K562 (cell line): Measurements from ENCODE around the gene LIPE. TPM values are rescaled to one million over a fixed set of nuclear protein-coding genes. Genes with fewer than 3 reads are reported as not detected.
A peak's percentile ranks its signal among the peaks of the same experiment; 100 is the strongest.

Experiments
- ATAC-seq: fragments of 200-7000 bp; cut with Tn5 transposase; 3 replicates; pipeline ENCODE4 v1.9.1; 2020; ENCODE audit warnings: moderate library complexity
- BruUV-seq: library from RNA; stranded (reverse); fragments of 400-500 nt; replicated peaks from 2 replicates; lab custom pipeline; 2021; lab: Mats Ljungman, UMichigan
- CTCF ChIA-PET: fragments of 300-600 bp; formaldehyde crosslinking; extraction: SDS; loops from one replicate; lab custom pipeline; 2021; ENCODE audit warnings: low intra/inter-chr PET ratio; lab: Yijun Ruan, JAX
- POLR2A ChIA-PET: fragments of 300-600, 350-650 bp; sonication (Branson Sonifier 250); formaldehyde crosslinking; extraction: SDS; loops from one replicate; lab custom pipeline; 2021; ENCODE audit warnings: antibody characterized with exemption, inconsistent platforms; lab: Yijun Ruan, JAX
- DNase-seq, 4 experiments: peaks; one replicate each; pipeline versions ENCODE4 v3.0.0 to v3.0.0-alpha.2; 2011 to 2018; ENCODE audit warnings: low spot score in 3 of 4, mixed read lengths in 3 of 4; ENCODE audit errors: extremely low read depth in 1 of 4
- FAIRE-seq: peaks from 2 replicates; lab custom pipeline; 2011; peaks lifted over from hg19 to GRCh38; lab: Jason Lieb, UNC
- H2AFZ ChIP-seq: 2 replicates; pipeline ENCODE4 v1.6.0; 2011; ENCODE audit warnings: low read depth, low read length, control low read depth, inconsistent platforms
- H3K27ac ChIP-seq: fragments of 200-600 bp; 3 replicates; pipeline ENCODE4 v1.8.0; 2011; ENCODE audit warnings: low read depth, mild to moderate bottlenecking, control low read depth, inconsistent platforms, low read length, moderate library complexity, mixed read lengths; ENCODE audit errors: extremely low read depth
- H3K27me3 ChIP-seq, 2 experiments: fragments of 300-600 bp in 1 of 2; 2 replicates in 1 of 2; 3 replicates in 1 of 2; pipeline versions ENCODE4 v1.6.0 to v1.8.0; 2011; ENCODE audit warnings: inconsistent platforms in 2 of 2, low read length in 2 of 2, mild to moderate bottlenecking in 1 of 2, mixed read lengths in 1 of 2, moderate library complexity in 1 of 2; ENCODE audit not compliant: control insufficient read depth in 2 of 2, insufficient read depth in 2 of 2
- H3K36me3 ChIP-seq: fragments of 300-600 bp; 3 replicates; pipeline ENCODE4 v1.8.0; 2011; ENCODE audit warnings: mild to moderate bottlenecking, low read length, inconsistent platforms; ENCODE audit not compliant: control insufficient read depth, insufficient read depth
- H3K4me1 ChIP-seq, 2 experiments: fragments of 200-600 bp in 1 of 2; replicated peaks in 1 of 2; 2 replicates in 1 of 2; 3 replicates in 1 of 2; pipeline versions ENCODE4 v1.5.1 to v1.8.0; 2011; ENCODE audit warnings: inconsistent platforms in 2 of 2, low read length in 2 of 2, mild to moderate bottlenecking in 1 of 2, mixed read lengths in 1 of 2, moderate library complexity in 1 of 2; ENCODE audit not compliant: control insufficient read depth in 2 of 2, insufficient read depth in 2 of 2
- H3K4me2 ChIP-seq: 2 replicates; pipeline ENCODE4 v1.6.1; 2011; ENCODE audit warnings: low read length, control low read depth, inconsistent platforms, mixed read lengths; ENCODE audit not compliant: insufficient read depth
- H3K4me3 ChIP-seq: fragments of 200-600 bp; sonication (generic), shearing (Covaris generic); 2 replicates; pipeline ENCODE4 v1.5.1; 2016; ENCODE audit warnings: control low read depth, inconsistent platforms
- H3K79me2 ChIP-seq: fragments of 200-600 bp; 3 replicates; pipeline ENCODE4 v1.8.0; 2011; ENCODE audit warnings: low read length, inconsistent platforms; ENCODE audit not compliant: control insufficient read depth, insufficient read depth
- H3K9ac ChIP-seq, 2 experiments: 2 replicates each; pipeline versions ENCODE4 v1.6.0 to v1.6.1; 2011; ENCODE audit warnings: low read depth in 2 of 2, low read length in 2 of 2, control low read depth in 1 of 2, inconsistent platforms in 1 of 2, mild to moderate bottlenecking in 1 of 2, mixed read lengths in 1 of 2; ENCODE audit not compliant: insufficient read depth in 1 of 2
- H3K9me1 ChIP-seq: one replicate; pipeline ENCODE4 v1.6.0; 2011; ENCODE audit warnings: inconsistent platforms, mild to moderate bottlenecking, low read length, moderate library complexity; ENCODE audit not compliant: control insufficient read depth, insufficient read depth
- H3K9me3 ChIP-seq: replicated peaks from 2 replicates; pipeline ENCODE4 v1.5.1; 2011; ENCODE audit warnings: low read depth, low read length, inconsistent platforms; ENCODE audit not compliant: control insufficient read depth, insufficient read depth
- H4K20me1 ChIP-seq: replicated peaks from 2 replicates; pipeline ENCODE4 v1.6.1; 2011; ENCODE audit warnings: low read length, inconsistent platforms, mixed read lengths; ENCODE audit not compliant: control insufficient read depth, insufficient read depth
- RFX1 ChIP-seq: fragments of 450-650 bp; IDR thresholded peaks from 2 replicates; pipeline ENCODE4 v1.6.1; 2016; ENCODE audit warnings: mild to moderate bottlenecking, moderate library complexity
- ZNF609 ChIP-seq: sonication (generic); formaldehyde crosslinking; IDR thresholded peaks from 2 replicates; pipeline ENCODE4 v1.8.1; 2023; ENCODE audit warnings: missing genetic modification reagents, mild to moderate bottlenecking, borderline replicate concordance
- WGBS: fragments of 100-300 bp; shearing (Covaris generic); methylation state at CpG from one replicate; pipeline ENCODE4 v1.1.6; 2016; ENCODE audit warnings: low coverage, mixed read lengths; ENCODE audit not compliant: insufficient coverage; ENCODE audit errors: missing lambda C conversion rate; 5-methylcytosine and 5-hydroxymethylcytosine counted together
- in situ Hi-C: fragments of 300-500 bp; cut with MboI; formaldehyde crosslinking; loops from 4 replicates; pipeline ENCODE4 v1.15.0; 2018; ENCODE audit warnings: inconsistent platforms, mixed read lengths
- intact Hi-C: fragments of 100-400 bp; cut with micrococcal nuclease; formaldehyde crosslinking; loops from 2 replicates; pipeline ENCODE4 v1.14.2; 2022
- polyA plus RNA-seq, 8 experiments: library from polyadenylated mRNA; depleted of rRNA in 4 of 8; stranded (reverse) in 5 of 8; unstranded in 3 of 8; fragments of >200 nt; fragmentation: Nextera tagmentation in 2 of 8; fragmentation: Illumina TruSeq in 1 of 8; extraction: Ambion mirVana in 2 of 8; extraction: Trizol in 1 of 8; gene quantifications; 2 replicates each; pipeline versions ENCODE4 v1.2.1 to v1.2.3, GENCODE V29; 2011 to 2014; ENCODE audit warnings: inconsistent platforms in 1 of 8, missing spikeins in 1 of 8
- total RNA-seq, 7 experiments: library from RNA; depleted of rRNA in 6 of 7; stranded (reverse); fragments of >200 nt in 6 of 7; fragmentation: Illumina TruSeq in 2 of 7; extraction: Trizol in 2 of 7; gene quantifications; 2 replicates each; pipeline versions ENCODE4 v1.2.1 to v1.2.3, GENCODE V29; 2011 to 2021; ENCODE audit warnings: low replicate concordance in 1 of 7

LIPE gene
- total and polyA plus RNA-seq, 9 of the 15 experiments (the other 6 are each of a cell fraction or from before 2014, with no cell fraction given) = 0.22 TPM; not detected in 8

GRCh38 chr19:42361545-42361910, 65.7 kb downstream of the LIPE start (continued):
- TF ChIP-seq ZNF609 (CRISPR knock-in tag) = no peak

GRCh38 chr19:42360787-42361544, 66.2 kb downstream of the LIPE start:
- Histone ChIP-seq H3K9me1 (no peaks in the 10 kb centered on the region), H3K79me2 (no peaks in the 10 kb centered on the region), H4K20me1 (no peaks in the 10 kb centered on the region), H3K4me3 (no peak overlapping the region), H3K4me1 (peaks cover 0 to 23% of the 10 kb centered on the region in 2 experiments; a peak in 2 of 5 replicates), H3K9me3 (peaks cover 2% of the 10 kb centered on the region; the same call in 1 of the 2 replicates), H3K4me2 (no peak overlapping the region), H3K27ac (no peak overlapping the region), H3K27me3 (no peaks in the 10 kb centered on the region), H3K36me3 (peaks cover 10% of the 10 kb centered on the region; the same call in 2 of the 3 replicates), H3K9ac (no peak overlapping the region), H2AFZ (no peak overlapping the region)
- no TSS peak for BruUV-seq
- ATAC-seq (peak; percentile 69), FAIRE-seq (no peak), DNase-seq (peak in 2 of 4 experiments; percentile 28 to 34)
- in situ Hi-C loops (no loop called here), intact Hi-C loops (no loop called here)
- CTCF ChIA-PET = no interaction called here
- POLR2A ChIA-PET = interaction anchor here (0.6 to 1.2 kb wide), 2 partner anchors 18 to 63 kb away, joined by 3 to 6 read pairs; no protein-coding TSS in a partner anchor
- 68% methylated on average over 15 of the region's 16 CpGs for WGBS
- peak; percentile 87 for TF ChIP-seq RFX1
